Right lobe of liver (tissue), 4 donors: ENCODE results near the gene DSC1.

Experiments
- POLR2A ChIP-seq: fragments of 450-650 bp; IDR thresholded peaks from one replicate; pipeline ENCODE4 v1.6.1; 2017; ENCODE audit warnings: antibody characterized with exemption, mild to moderate bottlenecking
- TF ChIP-seq, protein P1 (sequence below), 4 donors: fragments of 200-600 bp in 3 of 4; fragments of 450-650 bp in 1 of 4; IDR thresholded peaks; one replicate each; pipeline versions ENCODE4 v1.5.1 to v1.8.0; 2016 to 2022; ENCODE audit warnings: antibody characterized with exemption in 4 of 4, mild to moderate bottlenecking in 2 of 4
- donor health status: DM: no; HTN: no; CAD: no.
- donor health status: DM: no; HTN: no; CAD: no.
- donor health status: DM: no; HTN: yes; CAD: no.

GRCh38 chr18:31161757-31162418, 768 bp downstream of the DSC1 start:
- TF ChIP-seq, protein P1, sequence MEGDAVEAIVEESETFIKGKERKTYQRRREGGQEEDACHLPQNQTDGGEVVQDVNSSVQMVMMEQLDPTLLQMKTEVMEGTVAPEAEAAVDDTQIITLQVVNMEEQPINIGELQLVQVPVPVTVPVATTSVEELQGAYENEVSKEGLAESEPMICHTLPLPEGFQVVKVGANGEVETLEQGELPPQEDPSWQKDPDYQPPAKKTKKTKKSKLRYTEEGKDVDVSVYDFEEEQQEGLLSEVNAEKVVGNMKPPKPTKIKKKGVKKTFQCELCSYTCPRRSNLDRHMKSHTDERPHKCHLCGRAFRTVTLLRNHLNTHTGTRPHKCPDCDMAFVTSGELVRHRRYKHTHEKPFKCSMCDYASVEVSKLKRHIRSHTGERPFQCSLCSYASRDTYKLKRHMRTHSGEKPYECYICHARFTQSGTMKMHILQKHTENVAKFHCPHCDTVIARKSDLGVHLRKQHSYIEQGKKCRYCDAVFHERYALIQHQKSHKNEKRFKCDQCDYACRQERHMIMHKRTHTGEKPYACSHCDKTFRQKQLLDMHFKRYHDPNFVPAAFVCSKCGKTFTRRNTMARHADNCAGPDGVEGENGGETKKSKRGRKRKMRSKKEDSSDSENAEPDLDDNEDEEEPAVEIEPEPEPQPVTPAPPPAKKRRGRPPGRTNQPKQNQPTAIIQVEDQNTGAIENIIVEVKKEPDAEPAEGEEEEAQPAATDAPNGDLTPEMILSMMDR (IDR thresholded peaks at IDR 0.05): no peak
- no peak for TF ChIP-seq POLR2A
